Testis (tissue), 3 donors: ENCODE results near the gene GPR173. TPM values are rescaled to one million over a fixed set of nuclear protein-coding genes. Genes with fewer than 3 reads are reported as not detected.

Source experiments
- DNase-seq: peaks from one replicate; pipeline ENCODE4 v3.0.0-alpha.2; 2019
- H3K27ac ChIP-seq, 2 donors: fragments of 200-600 bp; sonication (generic); one replicate each; pipeline ENCODE4 v1.5.1; 2019
- H3K27me3 ChIP-seq: fragments of 200-600 bp; sonication (generic); one replicate; pipeline ENCODE4 v1.5.1; 2019
- H3K36me3 ChIP-seq: fragments of 200-600 bp; sonication (generic); one replicate; pipeline ENCODE4 v1.5.1; 2017; ENCODE audit warnings: low read depth; ENCODE audit errors: missing control alignments
- H3K4me1 ChIP-seq: fragments of 200-600 bp; sonication (generic); one replicate; pipeline ENCODE4 v1.5.1; 2019
- H3K4me3 ChIP-seq, 2 donors: fragments of 200-600 bp; sonication (generic); one replicate each; pipeline ENCODE4 v1.5.1; 2017 to 2019
- H3K9me3 ChIP-seq: fragments of 200-600 bp; sonication (generic); one replicate; pipeline ENCODE4 v1.5.1; 2017
- POLR2A ChIP-seq: fragments of 450-650 bp; IDR thresholded peaks from one replicate; pipeline ENCODE4 v1.6.1; 2017; ENCODE audit warnings: antibody characterized with exemption, mild to moderate bottlenecking, moderate library complexity
- WGBS, 2 donors: methylation state at CpG; one replicate each; pipeline ENCODE4 v1.1.5; 2018; 5-methylcytosine and 5-hydroxymethylcytosine counted together
- intact Hi-C: fragments of 100-400 bp; cut with DNase I; formaldehyde crosslinking; loops from one replicate; pipeline ENCODE4 v1.15.1; 2023; ENCODE audit warnings: low total_unique reads
- polyA plus RNA-seq: library from polyadenylated mRNA; stranded (reverse); fragments of 350-450 nt; fragmentation: Illumina TruSeq; extraction: RNeasy Lipid Tissue Mini Kit (QIAGEN cat#74804); gene quantifications from one replicate; pipeline ENCODE4 v1.2.3, GENCODE V29; 2014; ENCODE audit warnings: low read depth, low replicate concordance; ENCODE audit not compliant: insufficient read depth
- total RNA-seq, 2 donors: library from RNA; depleted of rRNA; stranded (reverse); fragments of >200 nt; gene quantifications; one replicate each; pipeline ENCODE4 v1.2.3, GENCODE V29; 2016
- TF ChIP-seq, protein P1 (sequence below), 3 experiments: fragments of 450-650 bp in 2 of 3; fragments of 200-600 bp in 1 of 3; sonication (generic) in 1 of 3; IDR thresholded peaks; one replicate each; pipeline ENCODE4 v1.5.1; 2016 to 2019; ENCODE audit warnings: antibody characterized with exemption in 3 of 3, mild to moderate bottlenecking in 2 of 3, moderate library complexity in 1 of 3

GPR173 gene
- total and polyA plus RNA-seq, 3 donors from 2014 or later: 2.4 to 3.8 (median 2.8) TPM

DNA sequence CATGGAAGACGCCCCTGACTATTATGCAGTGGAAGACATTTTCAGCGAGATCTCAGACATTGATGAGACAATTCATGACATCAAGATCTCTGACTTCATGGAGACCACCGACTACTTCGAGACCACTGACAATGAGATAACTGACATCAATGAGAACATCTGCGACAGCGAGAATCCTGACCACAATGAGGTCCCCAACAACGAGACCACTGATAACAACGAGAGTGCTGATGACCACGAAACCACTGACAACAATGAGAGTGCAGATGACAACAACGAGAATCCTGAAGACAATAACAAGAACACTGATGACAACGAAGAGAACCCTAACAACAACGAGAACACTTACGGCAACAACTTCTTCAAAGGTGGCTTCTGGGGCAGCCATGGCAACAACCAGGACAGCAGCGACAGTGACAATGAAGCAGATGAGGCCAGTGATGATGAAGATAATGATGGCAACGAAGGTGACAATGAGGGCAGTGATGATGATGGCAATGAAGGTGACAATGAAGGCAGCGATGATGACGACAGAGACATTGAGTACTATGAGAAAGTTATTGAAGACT is 37.2 kb downstream of the GPR173 start:
- H3K9me3 ChIP-seq: no peaks in the 10 kb centered on the region
- peak overlapping the region in 1 of 2 donors; percentile 91 for H3K4me3 ChIP-seq
- intact Hi-C loops: no loop called here
- H3K27ac ChIP-seq: peak overlapping the region; percentile 96 to 97
- no peaks in the 10 kb centered on the region for H3K36me3 ChIP-seq
- DNase-seq: no peak
- H3K27me3 ChIP-seq: no peaks in the 10 kb centered on the region
- 69% methylated on average over 13 to 17 of the region's 17 CpGs for WGBS, 2 donors
- TF ChIP-seq, protein P1, sequence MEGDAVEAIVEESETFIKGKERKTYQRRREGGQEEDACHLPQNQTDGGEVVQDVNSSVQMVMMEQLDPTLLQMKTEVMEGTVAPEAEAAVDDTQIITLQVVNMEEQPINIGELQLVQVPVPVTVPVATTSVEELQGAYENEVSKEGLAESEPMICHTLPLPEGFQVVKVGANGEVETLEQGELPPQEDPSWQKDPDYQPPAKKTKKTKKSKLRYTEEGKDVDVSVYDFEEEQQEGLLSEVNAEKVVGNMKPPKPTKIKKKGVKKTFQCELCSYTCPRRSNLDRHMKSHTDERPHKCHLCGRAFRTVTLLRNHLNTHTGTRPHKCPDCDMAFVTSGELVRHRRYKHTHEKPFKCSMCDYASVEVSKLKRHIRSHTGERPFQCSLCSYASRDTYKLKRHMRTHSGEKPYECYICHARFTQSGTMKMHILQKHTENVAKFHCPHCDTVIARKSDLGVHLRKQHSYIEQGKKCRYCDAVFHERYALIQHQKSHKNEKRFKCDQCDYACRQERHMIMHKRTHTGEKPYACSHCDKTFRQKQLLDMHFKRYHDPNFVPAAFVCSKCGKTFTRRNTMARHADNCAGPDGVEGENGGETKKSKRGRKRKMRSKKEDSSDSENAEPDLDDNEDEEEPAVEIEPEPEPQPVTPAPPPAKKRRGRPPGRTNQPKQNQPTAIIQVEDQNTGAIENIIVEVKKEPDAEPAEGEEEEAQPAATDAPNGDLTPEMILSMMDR (IDR thresholded peaks at IDR 0.05): no peak
- TF ChIP-seq POLR2A: no peak
- peaks cover 2% of the 10 kb centered on the region for H3K4me1 ChIP-seq

GRCh38 chrX:53086464-53086863 is 37.9 kb downstream of the GPR173 start:
- no peaks in the 10 kb centered on the region for H3K36me3 ChIP-seq
- H3K4me1 ChIP-seq: peaks cover 2% of the 10 kb centered on the region
- H3K4me3 ChIP-seq: no peak overlapping the region
- H3K27me3 ChIP-seq: no peaks in the 10 kb centered on the region
- DNase-seq: peak; percentile 91
- 14 to 51% methylated on average over 1 to 6 of the region's 6 CpGs for WGBS, 2 donors
- TF ChIP-seq POLR2A: no peak
- TF ChIP-seq, protein P1 (IDR thresholded peaks at IDR 0.05): no peak
- H3K9me3 ChIP-seq: no peaks in the 10 kb centered on the region
- peak overlapping the region; percentile 85 to 96 for H3K27ac ChIP-seq
- intact Hi-C loops: no loop called here

GRCh38 chrX:53087388-53087831 is 38.8 kb downstream of the GPR173 start:
- peak overlapping the region in 1 of 2 donors; percentile 50 for H3K4me3 ChIP-seq
- WGBS, 2 donors: 27 to 40% methylated on average over 3 of the region's 3 CpGs
- intact Hi-C loops: no loop called here

GRCh38 chrX:53088136-53088974 is 39.8 kb downstream of the GPR173 start:
- H3K27me3 ChIP-seq: no peaks in the 10 kb centered on the region
- H3K4me3 ChIP-seq: peak overlapping the region; percentile 31 to 50
- 15 to 41% methylated on average over 14 to 46 of the region's 51 CpGs for WGBS, 2 donors
- no peaks in the 10 kb centered on the region for H3K36me3 ChIP-seq
- intact Hi-C loops: no loop called here
- peak; percentile 89 for DNase-seq
- TF ChIP-seq POLR2A: no peak
- TF ChIP-seq, protein P1 (IDR thresholded peaks at IDR 0.05): no peak
- peaks cover 2% of the 10 kb centered on the region for H3K4me1 ChIP-seq
- peak overlapping the region; percentile 85 to 89 for H3K27ac ChIP-seq
- no peaks in the 10 kb centered on the region for H3K9me3 ChIP-seq

More at GRCh38 chrX:53087388-53087831, 38.8 kb downstream of the GPR173 start:
- TF ChIP-seq, protein P1 (IDR thresholded peaks at IDR 0.05): no peak
- TF ChIP-seq POLR2A: no peak
- Histone ChIP-seq H3K9me3 (no peaks in the 10 kb centered on the region), H3K27ac (peak overlapping the region; percentile 85 to 89), H3K27me3 (no peaks in the 10 kb centered on the region), H3K36me3 (no peaks in the 10 kb centered on the region), H3K4me1 (peaks cover 2% of the 10 kb centered on the region)
- DNase-seq: peak; percentile 66
